Measurements from ENCODE around the gene FOXO3B. TPM values are rescaled to one million over a fixed set of nuclear protein-coding genes. Genes with fewer than 3 reads are reported as not detected.
"Not testable (repeated sequence)": the region's sequence is repeated elsewhere in the genome, so short reads cannot be mapped to it uniquely, and the experiment has no call there.

The FOXO3B gene
- total and polyA plus RNA-seq, 4 experiments from 2014 or later, result 1.1 to 7.1 (median 4.6) TPM

DNA sequence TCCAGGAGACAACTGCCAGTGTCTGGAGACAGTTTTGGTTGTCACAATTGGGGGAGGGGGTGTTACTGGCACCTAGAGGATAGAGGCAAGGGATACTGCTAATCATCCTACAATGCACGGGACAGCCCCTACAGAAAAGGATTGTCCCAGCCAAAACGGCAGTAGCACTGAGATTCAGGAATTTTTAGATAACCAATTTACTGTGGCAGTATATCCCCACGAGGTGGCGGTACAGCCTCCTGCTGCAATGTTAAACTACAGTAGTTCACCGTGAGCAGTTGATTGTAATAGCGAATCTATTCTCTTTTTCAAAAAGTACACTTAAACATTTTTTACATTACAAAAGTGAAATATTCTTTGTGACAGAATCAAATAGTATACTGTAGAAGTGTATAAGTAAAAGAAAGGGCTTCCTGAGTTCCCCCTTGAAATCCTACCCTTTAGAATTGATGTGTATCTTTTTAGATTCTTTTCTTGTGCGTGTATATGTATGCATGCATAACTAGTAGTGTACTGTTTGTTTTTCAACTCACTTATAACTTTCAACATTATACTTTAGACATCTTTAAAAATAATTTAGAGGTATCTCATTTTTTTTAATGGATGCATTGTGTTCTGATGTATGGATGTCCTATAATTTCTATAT, 30.4 kb upstream of the FOXO3B start:
- H3K4me3 ChIP-seq (ENCODE audit: low read length in 2 of 2); H3K36me3 Mint-ChIP-seq; H3K4me1 Mint-ChIP-seq; H3K4me3 Mint-ChIP-seq; H3K27ac ChIP-seq (ENCODE audit: low read depth, low read length); H3K36me3 ChIP-seq (ENCODE audit: insufficient read depth, low read length); H3K27ac Mint-ChIP-seq; intact Hi-C loops (cut with micrococcal nuclease); H3K4me1 ChIP-seq (ENCODE audit: insufficient read depth, low read length); POLR2A ChIA-PET (ENCODE audit: partially characterized antibody); H3K27me3 Mint-ChIP-seq; H3K27me3 ChIP-seq (ENCODE audit: insufficient read depth, low read length); H3K9me3 ChIP-seq (ENCODE audit: control insufficient read depth in 1 of 2, low read length in 2 of 2); H3K9me3 Mint-ChIP-seq: not testable (repeated sequence)
- CTCF ChIA-PET (ENCODE audit: partially characterized antibody), result interaction anchor here (2.0 kb wide), 1 partner anchor 11 kb away, joined by 4 read pairs; no protein-coding TSS in a partner anchor
- peak; percentile 47 to 62 (median 48) for DNase-seq

DNA sequence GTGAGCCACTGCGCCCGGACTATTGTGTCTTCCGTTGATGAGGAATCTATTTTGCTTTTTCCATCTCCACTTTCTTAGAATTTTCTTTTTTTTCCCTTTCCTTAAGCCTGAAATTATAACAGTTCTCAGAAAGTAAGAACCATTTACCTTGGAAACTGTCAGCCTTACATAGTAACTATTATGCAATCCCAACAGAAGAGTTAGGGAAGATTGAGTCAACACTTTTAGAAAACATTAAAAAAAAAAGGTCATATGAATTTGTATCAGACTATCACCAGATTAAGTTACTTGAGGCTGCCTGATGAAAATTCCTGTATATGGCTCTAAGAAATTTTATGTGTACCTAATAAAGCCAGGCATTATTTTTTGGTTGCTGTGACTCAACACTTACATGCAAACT, 26.1 kb upstream of the FOXO3B start:
- intact Hi-C loops (cut with micrococcal nuclease); H3K36me3 ChIP-seq (ENCODE audit: insufficient read depth, low read length); H3K9me3 Mint-ChIP-seq; H3K27me3 ChIP-seq (ENCODE audit: insufficient read depth, low read length); H3K9me3 ChIP-seq (ENCODE audit: control insufficient read depth in 1 of 2, low read length in 2 of 2); H3K27ac Mint-ChIP-seq; POLR2A ChIA-PET (ENCODE audit: partially characterized antibody); H3K36me3 Mint-ChIP-seq; H3K27me3 Mint-ChIP-seq; CTCF ChIA-PET (ENCODE audit: partially characterized antibody); DNase-seq; H3K4me1 ChIP-seq (ENCODE audit: insufficient read depth, low read length); H3K4me3 Mint-ChIP-seq; H3K4me1 Mint-ChIP-seq; H3K4me3 ChIP-seq (ENCODE audit: low read length in 2 of 2); H3K27ac ChIP-seq (ENCODE audit: low read depth, low read length): not testable (repeated sequence)

DNA sequence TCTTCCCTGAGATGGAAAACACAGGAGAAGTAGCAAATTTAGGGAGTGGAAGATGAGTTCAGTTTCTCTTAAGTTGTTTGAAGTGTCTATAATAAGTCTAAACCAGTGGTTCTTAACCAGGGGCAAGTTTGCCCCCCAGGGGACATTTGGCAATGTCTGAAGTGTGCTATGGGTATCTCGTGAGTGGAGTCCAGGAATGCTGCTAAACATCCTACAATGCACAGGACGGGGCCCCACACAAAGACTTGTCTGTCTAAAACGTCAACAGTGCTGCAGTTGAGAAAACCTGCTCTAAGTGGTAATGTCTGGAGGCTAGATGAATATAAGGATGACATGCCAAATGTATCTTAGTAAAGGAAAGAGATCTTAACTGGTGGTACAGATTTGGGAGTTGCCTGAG, 23.8 kb upstream of the FOXO3B start:
- intact Hi-C loops (cut with micrococcal nuclease); H3K4me3 ChIP-seq (ENCODE audit: low read length in 2 of 2); POLR2A ChIA-PET (ENCODE audit: partially characterized antibody); H3K27ac ChIP-seq (ENCODE audit: low read depth, low read length); H3K27ac Mint-ChIP-seq; H3K9me3 ChIP-seq (ENCODE audit: control insufficient read depth in 1 of 2, low read length in 2 of 2); H3K27me3 ChIP-seq (ENCODE audit: insufficient read depth, low read length); DNase-seq; H3K27me3 Mint-ChIP-seq; H3K36me3 ChIP-seq (ENCODE audit: insufficient read depth, low read length); H3K9me3 Mint-ChIP-seq; H3K4me3 Mint-ChIP-seq; CTCF ChIA-PET (ENCODE audit: partially characterized antibody); H3K4me1 ChIP-seq (ENCODE audit: insufficient read depth, low read length); H3K4me1 Mint-ChIP-seq; H3K36me3 Mint-ChIP-seq: not testable (repeated sequence)

DNA sequence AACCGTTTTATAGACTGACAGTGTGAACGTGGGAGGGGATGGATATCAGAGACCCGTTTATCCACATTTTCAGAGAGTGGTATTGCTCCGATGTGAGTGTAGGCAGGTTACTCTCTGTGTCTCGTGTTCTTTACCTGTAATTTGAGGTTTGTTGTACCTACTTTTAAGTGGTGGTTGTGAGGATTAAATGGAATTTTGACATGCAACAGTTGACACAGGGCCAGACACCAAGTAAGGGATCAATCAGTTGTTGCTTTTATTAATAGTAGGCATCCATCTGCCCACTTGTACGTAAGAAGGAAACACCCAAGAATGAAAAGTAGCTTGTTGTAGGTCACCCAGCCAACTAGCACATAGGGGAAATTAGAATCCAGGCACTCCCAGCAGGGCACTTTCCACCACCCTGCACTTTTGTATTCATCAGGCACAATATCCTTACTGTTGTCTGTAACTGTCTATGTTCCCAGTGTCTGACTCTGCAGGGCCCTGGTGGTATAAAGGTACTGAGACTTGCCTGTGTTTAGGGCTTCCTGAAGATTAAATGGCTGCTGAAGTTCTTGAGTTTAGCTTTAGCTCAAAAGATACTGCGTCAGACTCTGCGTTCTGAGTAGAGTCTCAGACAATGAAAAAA, 16.5 kb upstream of the FOXO3B start:
- DNase-seq; H3K27me3 Mint-ChIP-seq; H3K36me3 ChIP-seq (ENCODE audit: insufficient read depth, low read length); H3K9me3 Mint-ChIP-seq; H3K36me3 Mint-ChIP-seq; H3K9me3 ChIP-seq (ENCODE audit: control insufficient read depth in 1 of 2, low read length in 2 of 2); H3K27me3 ChIP-seq (ENCODE audit: insufficient read depth, low read length); intact Hi-C loops (cut with micrococcal nuclease); H3K4me1 ChIP-seq (ENCODE audit: insufficient read depth, low read length); CTCF ChIA-PET (ENCODE audit: partially characterized antibody); POLR2A ChIA-PET (ENCODE audit: partially characterized antibody): not testable (repeated sequence)
- H3K4me3 Mint-ChIP-seq, result peak overlapping the region; percentile 90 to 94 (median 93)
- H3K4me3 ChIP-seq (ENCODE audit: low read length in 2 of 2), result peak overlapping the region in 1 of 2 donors; percentile 65
- H3K4me1 Mint-ChIP-seq, result peaks cover 2 to 10% (median 8%) of the 10 kb centered on the region in 4 donors
- peak overlapping the region in 6 of 7 donors; percentile 49 to 89 (median 86) for H3K27ac Mint-ChIP-seq
- H3K27ac ChIP-seq (ENCODE audit: low read depth, low read length), result peak overlapping the region; percentile 49

DNA sequence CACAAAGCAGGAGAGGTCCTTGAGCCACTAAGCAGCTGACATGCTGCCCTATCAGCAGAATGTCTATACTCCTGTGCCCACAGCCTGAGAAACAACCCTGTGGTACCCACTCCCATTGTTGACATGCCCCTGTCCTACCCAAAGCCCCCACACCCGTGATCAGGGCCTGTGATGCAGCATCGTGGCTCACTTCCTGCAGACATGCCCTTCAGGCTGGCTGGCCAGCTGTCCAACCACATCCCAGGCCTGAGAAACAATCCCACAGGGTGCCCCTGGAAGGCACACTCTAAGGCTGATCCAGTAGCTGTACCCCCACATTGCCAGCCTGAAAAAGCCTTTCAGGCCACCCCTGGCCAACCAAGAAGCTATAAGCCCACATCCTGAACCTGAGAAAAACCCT, 13.0 kb upstream of the FOXO3B start:
- CTCF ChIA-PET (ENCODE audit: partially characterized antibody); H3K4me3 ChIP-seq (ENCODE audit: low read length in 2 of 2); POLR2A ChIA-PET (ENCODE audit: partially characterized antibody); H3K27ac Mint-ChIP-seq; H3K9me3 Mint-ChIP-seq; H3K9me3 ChIP-seq (ENCODE audit: control insufficient read depth in 1 of 2, low read length in 2 of 2); H3K27me3 ChIP-seq (ENCODE audit: insufficient read depth, low read length); H3K4me3 Mint-ChIP-seq; H3K4me1 ChIP-seq (ENCODE audit: insufficient read depth, low read length); H3K36me3 ChIP-seq (ENCODE audit: insufficient read depth, low read length); DNase-seq; H3K27ac ChIP-seq (ENCODE audit: low read depth, low read length); intact Hi-C loops (cut with micrococcal nuclease); H3K36me3 Mint-ChIP-seq; H3K27me3 Mint-ChIP-seq: not testable (repeated sequence)
- H3K4me1 Mint-ChIP-seq, result peaks cover 2 to 10% (median 8%) of the 10 kb centered on the region in 4 donors

- H3K27me3 Mint-ChIP-seq; H3K36me3 Mint-ChIP-seq; H3K9me3 ChIP-seq (ENCODE audit: control insufficient read depth in 1 of 2, low read length in 2 of 2); H3K27ac ChIP-seq (ENCODE audit: low read depth, low read length); H3K27me3 ChIP-seq (ENCODE audit: insufficient read depth, low read length); H3K4me1 ChIP-seq (ENCODE audit: insufficient read depth, low read length); DNase-seq; intact Hi-C loops (cut with micrococcal nuclease); H3K9me3 Mint-ChIP-seq; H3K36me3 ChIP-seq (ENCODE audit: insufficient read depth, low read length); POLR2A ChIA-PET (ENCODE audit: partially characterized antibody): not testable (repeated sequence)
- H3K27ac Mint-ChIP-seq, result peak overlapping the region in 5 of 7 donors; percentile 22 to 91 (median 79)
- peak overlapping the region in 1 of 2 donors; percentile 68 for H3K4me3 ChIP-seq (ENCODE audit: low read length in 2 of 2)
- peaks cover 6 to 18% (median 13%) of the 10 kb centered on the region in 4 donors for H3K4me1 Mint-ChIP-seq
- CTCF ChIA-PET (ENCODE audit: partially characterized antibody), result interaction anchor here (0.7 kb wide), 1 partner anchor 56 kb away, joined by 3 read pairs; no protein-coding TSS in a partner anchor
- H3K4me3 Mint-ChIP-seq, result peak overlapping the region; percentile 71 to 97 (median 92)
These were observed 554 bp upstream of the FOXO3B start for GRCh38 chr17:18682668-18683067.

DNA sequence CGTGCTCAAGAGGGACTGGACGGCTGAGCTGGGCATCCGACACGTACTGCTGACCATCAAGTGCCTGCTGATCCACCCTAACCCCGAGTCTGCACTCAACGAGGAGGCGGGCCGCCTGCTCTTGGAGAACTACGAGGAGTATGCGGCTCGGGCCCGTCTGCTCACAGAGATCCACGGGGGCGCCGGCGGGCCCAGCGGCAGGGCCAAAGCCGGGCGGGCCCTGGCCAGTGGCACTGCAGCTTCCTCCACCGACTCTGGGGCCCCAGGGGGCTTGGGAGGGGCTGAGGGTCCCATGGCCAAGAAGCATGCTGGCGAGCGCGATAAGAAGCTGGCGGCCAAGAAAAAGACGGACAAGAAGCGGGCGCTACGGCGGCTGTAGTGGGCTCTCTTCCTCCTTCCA, 4.7 kb downstream of the FOXO3B start:
- CTCF ChIA-PET (ENCODE audit: partially characterized antibody); H3K27me3 ChIP-seq (ENCODE audit: insufficient read depth, low read length); H3K27ac Mint-ChIP-seq; H3K4me3 ChIP-seq (ENCODE audit: low read length in 2 of 2); H3K27me3 Mint-ChIP-seq; H3K36me3 ChIP-seq (ENCODE audit: insufficient read depth, low read length); H3K9me3 Mint-ChIP-seq; H3K4me3 Mint-ChIP-seq; H3K27ac ChIP-seq (ENCODE audit: low read depth, low read length); H3K9me3 ChIP-seq (ENCODE audit: control insufficient read depth in 1 of 2, low read length in 2 of 2); intact Hi-C loops (cut with micrococcal nuclease); POLR2A ChIA-PET (ENCODE audit: partially characterized antibody); H3K4me1 ChIP-seq (ENCODE audit: insufficient read depth, low read length); DNase-seq: not testable (repeated sequence)
- peaks cover 6 to 11% (median 9%) of the 10 kb centered on the region in 4 donors for H3K4me1 Mint-ChIP-seq
- peaks cover 13 to 31% of the 10 kb centered on the region in 2 donors for H3K36me3 Mint-ChIP-seq

Data from CD4-positive, alpha-beta memory T cell (primary cell).